Hypothalamus (tissue), 51 donors: ENCODE data around the gene NKRF.

Source experiments
- DNase-seq, 51 donors: peaks; one replicate each; lab custom pipeline; 2025; lab: John Stamatoyannopoulos, UW

NKRF gene

GRCh38 chrX:119617517-119618164 lies 11.4 kb upstream of the NKRF start:
- DNase-seq, result no peak

- DNase-seq, result no peak
Observed at GRCh38 chrX:119614776-119615175, 8.6 kb upstream of the NKRF start.

- DNase-seq, result no peak
Observed at GRCh38 chrX:119607018-119607389, 780 bp upstream of the NKRF start.

GRCh38 chrX:119605464-119606279 lies 552 bp downstream of the NKRF start:
- peak in 42 of 51 donors; percentile 1 to 53 (median 23) for DNase-seq

- DNase-seq, result peak in 3 of 51 donors; percentile 1 to 21 (median 8)
Observed at GRCh38 chrX:119604766-119605463, 1.3 kb downstream of the NKRF start.

- no peak for DNase-seq
Observed at GRCh38 chrX:119602701-119603255, 3.4 kb downstream of the NKRF start.

- DNase-seq, result no peak
Observed at GRCh38 chrX:119589810-119590209, 16.4 kb downstream of the NKRF start.

GRCh38 chrX:119583431-119584059 lies 22.7 kb downstream of the NKRF start:
- DNase-seq, result no peak

GRCh38 chrX:119579414-119579813 lies 26.8 kb downstream of the NKRF start:
- DNase-seq, result no peak

- DNase-seq, result peak; percentile 3 to 84 (median 63)
Observed at GRCh38 chrX:119574394-119575266, 31.6 kb downstream of the NKRF start, which contains the start of gene UBE2A. UBE2A (plus strand) TSS chrX:119574563; CDS start chrX:119574712, 149 bp downstream.

GRCh38 chrX:119573840-119574393 lies 32.3 kb downstream of the NKRF start:
- peak in 26 of 51 donors; percentile 0 to 43 (median 16) for DNase-seq

- DNase-seq, result no peak
Observed at GRCh38 chrX:119573222-119573621, 33.0 kb downstream of the NKRF start.

GRCh38 chrX:119570351-119570835 lies 35.8 kb downstream of the NKRF start:
- DNase-seq, result peak in 3 of 51 donors; percentile 0 to 16 (median 1)

GRCh38 chrX:119565107-119565663 lies 41.0 kb downstream of the NKRF start, which contains the start of gene STEEP1:
STEEP1 (minus strand) TSS chrX:119565409; CDS start chrX:119565355, 54 bp downstream.
- DNase-seq, result peak; percentile 11 to 83 (median 58)

GRCh38 chrX:119552508-119552907 lies 53.7 kb downstream of the NKRF start:
- no peak for DNase-seq

- no peak for DNase-seq
Observed at GRCh38 chrX:119549327-119550016, 56.8 kb downstream of the NKRF start.

GRCh38 chrX:119541188-119541587 lies 65.0 kb downstream of the NKRF start:
- no peak for DNase-seq

GRCh38 chrX:119539872-119540271 lies 66.4 kb downstream of the NKRF start:
- DNase-seq, result peak in 1 of 51 donors; percentile 0
